Thyroid gland (tissue), 4 donors: ENCODE results near the gene UTP18. TPM values are rescaled to one million over a fixed set of nuclear protein-coding genes. Genes with fewer than 3 reads are reported as not detected.
"Not testable (repeated sequence)": the region's sequence is repeated elsewhere in the genome, so short reads cannot be mapped to it uniquely, and the experiment has no call there.

Source experiments
- DNase-seq, 2 donors: peaks; one replicate each; pipeline ENCODE4 v3.0.0-alpha.2; 2019
- H3K27ac ChIP-seq, 3 donors: fragments of 200-600 bp; sonication (generic); 1 replicate in 2 of 3; 2 replicates in 1 of 3; pipeline ENCODE4 v1.5.1; 2016 to 2019; ENCODE audit warnings: mild to moderate bottlenecking in 1 of 3, moderate library complexity in 1 of 3
- H3K27me3 ChIP-seq: fragments of 200-600 bp; sonication (generic); one replicate; pipeline ENCODE4 v1.5.1; 2019
- H3K36me3 ChIP-seq, 2 donors: fragments of 200-600 bp; sonication (generic); one replicate each; pipeline ENCODE4 v1.5.1; 2016 to 2019
- H3K4me1 ChIP-seq, 2 donors: fragments of 200-600 bp; sonication (generic); one replicate each; pipeline ENCODE4 v1.5.1; 2017 to 2019
- H3K4me3 ChIP-seq, 3 donors: fragments of 200-600 bp; sonication (generic); replicated peaks in 1 of 3; 1 replicate in 2 of 3; 2 replicates in 1 of 3; pipeline ENCODE4 v1.5.1; 2016; ENCODE audit warnings: mild to moderate bottlenecking in 1 of 3
- H3K9me3 ChIP-seq: fragments of 200-600 bp; sonication (generic); one replicate; pipeline ENCODE4 v1.5.1; 2017
- POLR2A ChIP-seq, 2 donors: fragments of 450-650 bp; IDR thresholded peaks; one replicate each; pipeline ENCODE4 v1.6.1; 2017; ENCODE audit warnings: antibody characterized with exemption in 2 of 2, mild to moderate bottlenecking in 2 of 2, moderate library complexity in 1 of 2
- WGBS, 2 donors: methylation state at CpG; one replicate each; pipeline ENCODE4 v1.1.5; 2017; 5-methylcytosine and 5-hydroxymethylcytosine counted together
- intact Hi-C: fragments of 100-400 bp; cut with DNase I; formaldehyde crosslinking; loops from one replicate; pipeline ENCODE4 v1.15.1; 2023
- total RNA-seq, 4 donors: library from RNA; depleted of rRNA; stranded (reverse); fragments of >200 nt; gene quantifications; one replicate each; pipeline ENCODE4 v1.2.3, GENCODE V29; 2016
- TF ChIP-seq, protein P1 (sequence below), 6 experiments: fragments of 200-600 bp in 3 of 6; fragments of 450-650 bp in 3 of 6; sonication (generic) in 3 of 6; IDR thresholded peaks; one replicate each; pipeline ENCODE4 v1.5.1; 2016 to 2019; ENCODE audit warnings: antibody characterized with exemption in 6 of 6, mild to moderate bottlenecking in 2 of 6, inconsistent platforms in 1 of 6, moderate library complexity in 1 of 6

The UTP18 gene
- total RNA-seq, 4 donors from 2014 or later: 35.6 to 43.5 (median 38.6) TPM

DNA sequence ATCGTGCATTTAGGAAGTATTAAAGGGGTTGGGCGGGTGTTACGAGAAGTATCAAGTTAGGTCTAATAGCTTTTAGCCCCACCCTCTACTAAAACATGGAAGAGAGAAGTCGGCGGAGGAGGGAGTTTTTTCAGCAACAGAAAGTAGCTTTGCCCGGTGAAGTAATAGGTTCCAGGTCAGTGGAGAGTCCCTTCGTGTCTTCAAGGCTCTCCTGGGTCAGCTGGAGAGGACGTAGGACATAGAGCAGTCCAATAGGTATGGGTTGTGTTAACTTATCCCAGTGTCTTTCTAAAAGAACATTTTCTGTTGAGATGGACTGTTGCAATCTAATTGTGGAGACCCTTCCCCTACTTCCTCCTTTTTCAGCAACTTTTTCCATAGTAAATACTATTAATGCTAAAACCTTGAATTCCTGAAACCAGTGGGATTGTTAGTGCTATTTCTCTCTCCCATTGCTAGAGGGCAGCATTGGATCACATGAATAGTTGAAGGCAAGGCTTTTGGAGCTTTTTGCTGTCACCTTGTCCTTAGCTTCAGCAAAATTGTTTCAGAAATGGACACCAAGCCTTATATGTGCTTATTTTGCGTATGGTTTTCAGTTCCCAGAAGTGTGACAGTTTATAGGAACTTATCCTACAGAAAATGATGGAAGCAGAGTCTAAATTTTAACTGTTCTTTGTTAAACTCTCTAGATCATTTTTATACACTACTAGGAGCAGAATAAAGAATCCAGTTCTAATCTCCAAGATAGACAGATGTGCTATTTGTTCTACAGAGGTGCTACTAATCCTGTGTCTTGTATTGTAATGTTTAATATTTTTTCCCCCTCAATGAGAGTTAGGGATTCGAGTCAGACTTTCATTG, 38.4 kb downstream of the UTP18 start:
- Histone ChIP-seq H3K27ac (no peak overlapping the region), H3K4me3 (no peak overlapping the region), H3K27me3 (no peaks in the 10 kb centered on the region), H3K4me1 (peaks cover 0 to 6% of the 10 kb centered on the region in 2 donors), H3K9me3 (no peaks in the 10 kb centered on the region), H3K36me3 (peaks cover 0 to 7% of the 10 kb centered on the region in 2 donors)
- WGBS, 2 donors: 63 to 68% methylated on average over 10 of the region's 10 CpGs
- intact Hi-C loops: no loop called here
- TF ChIP-seq, protein P1, sequence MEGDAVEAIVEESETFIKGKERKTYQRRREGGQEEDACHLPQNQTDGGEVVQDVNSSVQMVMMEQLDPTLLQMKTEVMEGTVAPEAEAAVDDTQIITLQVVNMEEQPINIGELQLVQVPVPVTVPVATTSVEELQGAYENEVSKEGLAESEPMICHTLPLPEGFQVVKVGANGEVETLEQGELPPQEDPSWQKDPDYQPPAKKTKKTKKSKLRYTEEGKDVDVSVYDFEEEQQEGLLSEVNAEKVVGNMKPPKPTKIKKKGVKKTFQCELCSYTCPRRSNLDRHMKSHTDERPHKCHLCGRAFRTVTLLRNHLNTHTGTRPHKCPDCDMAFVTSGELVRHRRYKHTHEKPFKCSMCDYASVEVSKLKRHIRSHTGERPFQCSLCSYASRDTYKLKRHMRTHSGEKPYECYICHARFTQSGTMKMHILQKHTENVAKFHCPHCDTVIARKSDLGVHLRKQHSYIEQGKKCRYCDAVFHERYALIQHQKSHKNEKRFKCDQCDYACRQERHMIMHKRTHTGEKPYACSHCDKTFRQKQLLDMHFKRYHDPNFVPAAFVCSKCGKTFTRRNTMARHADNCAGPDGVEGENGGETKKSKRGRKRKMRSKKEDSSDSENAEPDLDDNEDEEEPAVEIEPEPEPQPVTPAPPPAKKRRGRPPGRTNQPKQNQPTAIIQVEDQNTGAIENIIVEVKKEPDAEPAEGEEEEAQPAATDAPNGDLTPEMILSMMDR (IDR thresholded peaks at IDR 0.05): peak in 5 of 6 experiments; percentile 32 to 90 (median 81)
- TF ChIP-seq POLR2A (IDR thresholded peaks at IDR 0.05): no peak
- DNase-seq: peak; percentile 14 to 17

DNA sequence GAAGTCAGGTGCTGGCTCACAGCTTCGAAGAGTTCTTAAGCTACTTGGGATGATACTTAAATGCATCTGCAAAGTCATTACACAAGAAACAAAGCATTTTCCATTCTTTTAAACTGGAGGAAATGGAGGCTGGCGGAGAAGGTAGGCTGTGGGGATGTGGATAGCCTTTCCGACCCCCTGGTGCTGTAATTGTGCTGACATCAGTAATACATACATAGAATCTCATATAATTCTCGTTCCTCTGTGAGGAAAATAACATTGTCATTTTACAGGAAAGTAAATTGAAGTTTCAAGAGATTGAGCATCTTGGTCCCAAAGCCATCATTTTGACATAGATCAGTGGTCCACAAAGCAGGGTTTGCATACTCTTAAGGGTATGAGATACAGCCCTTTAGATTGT, 39.5 kb downstream of the UTP18 start:
- intact Hi-C loops: no loop called here
- 95 to 97% methylated on average over 4 of the region's 4 CpGs for WGBS, 2 donors
- DNase-seq: no peak
- H3K27ac ChIP-seq: no peak overlapping the region
- TF ChIP-seq, protein P1 (IDR thresholded peaks at IDR 0.05): no peak
- no peak for TF ChIP-seq POLR2A (IDR thresholded peaks at IDR 0.05)
- no peak overlapping the region for H3K4me3 ChIP-seq
- H3K4me1 ChIP-seq: peaks cover 0 to 6% of the 10 kb centered on the region in 2 donors
- H3K9me3 ChIP-seq: no peaks in the 10 kb centered on the region
- peaks cover 0 to 3% of the 10 kb centered on the region in 2 donors for H3K36me3 ChIP-seq
- no peaks in the 10 kb centered on the region for H3K27me3 ChIP-seq

DNA sequence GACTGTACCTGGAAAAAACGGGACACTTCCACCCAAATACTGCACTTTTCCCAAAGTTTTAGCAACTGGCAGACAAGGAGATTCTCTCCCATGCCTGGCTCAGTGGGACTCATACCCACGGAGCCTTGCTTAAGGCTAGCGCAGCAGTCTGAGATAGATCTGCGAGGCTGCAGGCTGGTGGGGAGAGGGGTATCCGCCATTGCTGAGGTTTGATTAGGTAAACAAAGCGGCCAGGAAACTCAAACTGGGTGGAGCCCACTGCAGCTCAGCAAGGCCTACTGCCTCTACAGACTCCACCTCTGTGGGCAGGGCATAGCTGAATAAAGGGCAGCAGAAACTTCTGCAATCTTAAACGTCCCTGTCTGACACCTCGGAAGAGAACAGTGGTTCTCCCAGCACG, 44.8 kb downstream of the UTP18 start:
- Histone ChIP-seq H3K4me1 (peaks cover 0 to 6% of the 10 kb centered on the region in 2 donors), H3K27ac (no peak overlapping the region), H3K27me3 (no peaks in the 10 kb centered on the region), H3K4me3 (no peak overlapping the region), H3K36me3 (no peaks in the 10 kb centered on the region), H3K9me3 (no peaks in the 10 kb centered on the region)
- intact Hi-C loops: no loop called here
- 92 to 94% methylated on average over 8 to 9 of the region's 9 CpGs for WGBS, 2 donors
- DNase-seq: no peak
- no peak for TF ChIP-seq POLR2A (IDR thresholded peaks at IDR 0.05)
- TF ChIP-seq, protein P1 (IDR thresholded peaks at IDR 0.05): no peak

DNA sequence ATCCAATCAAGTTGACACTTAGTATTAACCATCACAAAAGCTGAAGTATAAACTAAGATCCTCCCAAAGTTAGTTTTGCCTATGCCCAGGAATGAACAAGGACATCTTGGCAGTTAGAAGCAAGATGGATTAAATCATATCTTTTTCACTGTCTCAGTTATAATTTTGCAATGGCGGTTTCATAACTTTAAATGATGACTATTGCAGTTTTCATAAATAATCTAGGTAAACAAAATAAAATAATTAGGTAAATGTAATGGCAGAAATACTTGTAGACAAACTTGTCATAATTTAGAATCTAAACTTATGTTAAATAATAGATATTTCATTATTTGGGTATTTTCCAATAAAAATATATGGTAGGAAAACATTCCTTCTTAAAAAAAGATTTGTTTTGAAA, 51.7 kb downstream of the UTP18 start:
- H3K36me3 ChIP-seq, H3K4me3 ChIP-seq, H3K27ac ChIP-seq, DNase-seq, intact Hi-C loops, H3K27me3 ChIP-seq, H3K9me3 ChIP-seq, H3K4me1 ChIP-seq: not testable (repeated sequence)
- WGBS, 2 donors: 94 to 97% methylated on average over 1 of the region's 1 CpG

DNA sequence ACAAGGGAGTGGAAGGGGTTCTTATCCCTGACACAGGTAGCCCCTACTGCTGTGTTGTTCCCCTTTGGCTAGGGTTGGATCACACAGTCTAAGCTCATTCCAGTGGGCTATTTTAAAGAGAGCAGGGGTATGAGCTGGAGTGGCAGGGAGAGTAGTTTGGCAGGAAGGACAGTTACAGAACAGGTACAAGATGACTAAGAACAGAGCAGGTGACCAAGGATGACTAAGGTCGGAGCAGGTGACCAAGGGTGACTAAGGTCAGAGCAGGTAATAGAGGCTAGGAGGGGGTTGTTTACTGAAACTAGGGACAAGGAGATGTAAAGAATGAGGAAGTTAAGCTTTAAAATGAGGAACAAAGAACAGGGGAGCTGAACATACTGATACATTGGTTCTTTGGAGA, 58.8 kb downstream of the UTP18 start:
- Histone ChIP-seq H3K27me3 (no peaks in the 10 kb centered on the region), H3K36me3 (no peaks in the 10 kb centered on the region), H3K4me1 (peaks cover 0 to 9% of the 10 kb centered on the region in 2 donors), H3K27ac (no peak overlapping the region), H3K9me3 (no peaks in the 10 kb centered on the region), H3K4me3 (no peak overlapping the region)
- TF ChIP-seq, protein P1 (IDR thresholded peaks at IDR 0.05): no peak
- TF ChIP-seq POLR2A (IDR thresholded peaks at IDR 0.05): no peak
- no peak for DNase-seq
- intact Hi-C loops: no loop called here
- 93 to 98% methylated on average over 1 of the region's 1 CpG for WGBS, 2 donors
